Activated CD8-positive, alpha-beta T cell treated with anti-CD3 and anti-CD28 coated beads for 36 hours (primary cell): ENCODE results near the gene UVRAG. TPM values are rescaled to one million over a fixed set of nuclear protein-coding genes. Genes with fewer than 3 reads are reported as not detected.

Source experiments
- ATAC-seq: fragments of 200-7000 bp; cut with Tn5 transposase; one replicate; pipeline ENCODE4 v1.10.0; 2021; ENCODE audit warnings: mild to moderate bottlenecking, moderate library complexity
- CTCF ChIA-PET: fragments of 350-600 bp; sonication (Branson Sonifier 250); formaldehyde crosslinking; loops from one replicate; lab custom pipeline; 2021; ENCODE audit warnings: antibody characterized with exemption; lab: Charles Lee
- POLR2A ChIA-PET: fragments of 350-600 bp; sonication (Branson Sonifier 250); formaldehyde crosslinking; loops from one replicate; lab custom pipeline; 2021; ENCODE audit warnings: antibody characterized with exemption; lab: Charles Lee
- DNase-seq: peaks from one replicate; pipeline ENCODE4 v3.0.0-alpha.2; 2020
- H3K27ac Mint-ChIP-seq: one replicate; pipeline ENCODE4 v1.8.0; 2021; ENCODE audit warnings: mild to moderate bottlenecking, mixed read lengths
- H3K27me3 Mint-ChIP-seq: one replicate; pipeline ENCODE4 v1.8.0; 2021; ENCODE audit warnings: mixed read lengths
- H3K36me3 Mint-ChIP-seq: one replicate; pipeline ENCODE4 v1.8.0; 2021; ENCODE audit warnings: low read depth, mixed read lengths
- H3K4me1 Mint-ChIP-seq: one replicate; pipeline ENCODE4 v1.8.0; 2021; ENCODE audit warnings: low read depth, mixed read lengths
- H3K4me3 Mint-ChIP-seq: one replicate; pipeline ENCODE4 v1.8.0; 2021; ENCODE audit warnings: mild to moderate bottlenecking, moderate library complexity, mixed read lengths
- H3K9me3 Mint-ChIP-seq: one replicate; pipeline ENCODE4 v1.8.0; 2021; ENCODE audit warnings: mixed read lengths
- CTCF ChIP-seq: fragments of 200-600 bp; IDR thresholded peaks from one replicate; pipeline ENCODE4 v1.8.0; 2022; ENCODE audit warnings: antibody characterized with exemption, mild to moderate bottlenecking
- intact Hi-C: fragments of 100-400 bp; cut with micrococcal nuclease; formaldehyde crosslinking; loops from one replicate; pipeline ENCODE4 v1.10.0; 2022
- total RNA-seq, 2 experiments: library from RNA; stranded (reverse); gene quantifications; one replicate each; pipeline ENCODE4 v1.2.3, GENCODE V29; 2021

Gene UVRAG
- total RNA-seq, 2 experiments from 2014 or later, result 14.4 to 15.7 TPM

GRCh38 chr11:75782540-75783263 lies 32.3 kb upstream of the UVRAG start:
- Mint-ChIP-seq H3K4me3 (no peak overlapping the region), H3K9me3 (no peaks in the 10 kb centered on the region), H3K36me3 (no peaks in the 10 kb centered on the region), H3K4me1 (peaks cover 4% of the 10 kb centered on the region), H3K27ac (no peak overlapping the region), H3K27me3 (no peaks in the 10 kb centered on the region)
- ChIA-PET CTCF (interaction anchor here (1.7 kb wide), 1 partner anchor 370 kb away, joined by 3 read pairs; no protein-coding TSS in a partner anchor), POLR2A (no interaction called here)
- ATAC-seq, result no peak
- no peak for TF ChIP-seq CTCF
- intact Hi-C loops, result no loop called here
- no peak for DNase-seq

GRCh38 chr11:75783416-75784084 lies 31.5 kb upstream of the UVRAG start:
- no peak overlapping the region for H3K27ac Mint-ChIP-seq
- POLR2A ChIA-PET, result no interaction called here
- H3K36me3 Mint-ChIP-seq, result no peaks in the 10 kb centered on the region

GRCh38 chr11:75784085-75784478 lies 30.9 kb upstream of the UVRAG start:
- CTCF ChIA-PET, result interaction anchor here (1.3 to 1.7 kb wide), 2 partner anchors 78 to 368 kb away, joined by 3 read pairs; no protein-coding TSS in a partner anchor
- intact Hi-C loops, result no loop called here
- Mint-ChIP-seq H3K9me3 (no peaks in the 10 kb centered on the region), H3K36me3 (no peaks in the 10 kb centered on the region), H3K27ac (no peak overlapping the region), H3K27me3 (no peaks in the 10 kb centered on the region), H3K4me3 (no peak overlapping the region), H3K4me1 (no peaks in the 10 kb centered on the region)
- TF ChIP-seq CTCF, result no peak
- DNase-seq (no peak), ATAC-seq (no peak)
- POLR2A ChIA-PET, result no interaction called here

More at GRCh38 chr11:75783416-75784084, 31.5 kb upstream of the UVRAG start:
- DNase-seq (no peak), ATAC-seq (no peak)
- Mint-ChIP-seq H3K4me3 (no peak overlapping the region), H3K9me3 (no peaks in the 10 kb centered on the region), H3K4me1 (no peaks in the 10 kb centered on the region), H3K27me3 (no peaks in the 10 kb centered on the region)
- CTCF ChIA-PET, result interaction anchor here (1.3 to 1.7 kb wide), 2 partner anchors 78 to 369 kb away, joined by 3 read pairs; no protein-coding TSS in a partner anchor
- no peak for TF ChIP-seq CTCF
- intact Hi-C loops, result no loop called here

- Mint-ChIP-seq H3K4me3 (no peak overlapping the region), H3K36me3 (no peaks in the 10 kb centered on the region), H3K9me3 (no peaks in the 10 kb centered on the region), H3K27me3 (no peaks in the 10 kb centered on the region), H3K4me1 (no peaks in the 10 kb centered on the region), H3K27ac (no peak overlapping the region)
- intact Hi-C loops, result no loop called here
- CTCF ChIA-PET, result interaction anchor here (1.3 to 2.5 kb wide), 3 partner anchors 19 to 368 kb away, joined by 3 to 7 read pairs (median 3); no protein-coding TSS in a partner anchor
- TF ChIP-seq CTCF, result no peak
- ATAC-seq, result no peak
- DNase-seq, result no peak
- POLR2A ChIA-PET, result no interaction called here
Observed at GRCh38 chr11:75784506-75784905, 30.5 kb upstream of the UVRAG start.

GRCh38 chr11:75785187-75785586 lies 29.8 kb upstream of the UVRAG start:
- no peak overlapping the region for H3K27ac Mint-ChIP-seq
- CTCF ChIA-PET, result interaction anchor here (2.5 kb wide), 1 partner anchor 18 kb away, joined by 7 read pairs; no protein-coding TSS in a partner anchor
- POLR2A ChIA-PET, result no interaction called here
- no peaks in the 10 kb centered on the region for H3K36me3 Mint-ChIP-seq
- intact Hi-C loops, result no loop called here
- H3K4me1 Mint-ChIP-seq, result no peaks in the 10 kb centered on the region
- H3K27me3 Mint-ChIP-seq, result no peaks in the 10 kb centered on the region
- no peaks in the 10 kb centered on the region for H3K9me3 Mint-ChIP-seq
- ATAC-seq (no peak), DNase-seq (no peak)
- no peak overlapping the region for H3K4me3 Mint-ChIP-seq
- no peak for TF ChIP-seq CTCF
